GM18511 (cell line): Measurements from ENCODE around the gene STX12.
"Not testable (repeated sequence)": the region's sequence is repeated elsewhere in the genome, so short reads cannot be mapped to it uniquely, and the experiment has no call there.

Experiments used
- ATAC-seq: cut with Tn5 transposase; IDR thresholded peaks from one replicate; pipeline ENCODE4 v1.9.1; 2021; ENCODE audit warnings: mild to moderate bottlenecking, moderate library complexity; ENCODE audit not compliant: unreplicated experiment

The STX12 gene

DNA sequence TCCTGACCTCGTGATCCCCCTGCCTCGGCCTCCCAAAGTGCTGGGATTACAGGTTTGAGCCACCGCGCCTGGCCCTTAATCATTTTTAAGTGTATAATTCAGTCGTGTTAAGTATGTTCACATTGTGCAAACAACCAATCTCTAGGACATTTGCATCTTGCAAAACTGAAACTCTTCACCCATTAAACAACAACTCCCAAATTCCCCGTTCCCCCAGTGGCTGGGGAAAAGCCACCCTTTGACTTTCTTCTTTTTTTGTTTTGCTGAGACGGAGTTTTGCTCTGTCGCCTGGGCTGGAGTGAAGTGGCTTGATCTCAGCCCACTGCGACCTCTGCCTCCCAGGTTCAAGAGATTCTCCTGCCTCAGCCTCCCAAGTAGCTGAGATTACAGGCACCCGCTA, 92.8 kb downstream of the STX12 start:
- ATAC-seq: no peak

DNA sequence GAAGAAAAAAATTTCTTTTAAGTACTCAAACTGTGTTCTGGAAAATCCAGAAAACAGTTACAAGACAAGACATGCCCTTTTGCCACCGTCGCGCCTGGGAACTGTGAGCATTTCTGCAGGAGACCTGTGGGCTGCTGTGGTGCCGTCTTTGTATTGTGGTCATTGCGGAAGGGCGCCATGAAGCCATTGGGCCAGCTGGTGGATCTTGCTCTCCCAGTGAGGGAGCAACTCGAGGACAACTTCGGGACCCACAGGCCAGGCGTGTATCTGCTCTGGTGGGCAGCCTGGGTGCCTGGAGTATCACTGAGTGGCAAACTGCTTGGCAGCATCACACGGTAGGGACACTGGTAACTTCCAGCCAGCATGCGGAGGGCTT, 95.5 kb downstream of the STX12 start:
- no peak for ATAC-seq

DNA sequence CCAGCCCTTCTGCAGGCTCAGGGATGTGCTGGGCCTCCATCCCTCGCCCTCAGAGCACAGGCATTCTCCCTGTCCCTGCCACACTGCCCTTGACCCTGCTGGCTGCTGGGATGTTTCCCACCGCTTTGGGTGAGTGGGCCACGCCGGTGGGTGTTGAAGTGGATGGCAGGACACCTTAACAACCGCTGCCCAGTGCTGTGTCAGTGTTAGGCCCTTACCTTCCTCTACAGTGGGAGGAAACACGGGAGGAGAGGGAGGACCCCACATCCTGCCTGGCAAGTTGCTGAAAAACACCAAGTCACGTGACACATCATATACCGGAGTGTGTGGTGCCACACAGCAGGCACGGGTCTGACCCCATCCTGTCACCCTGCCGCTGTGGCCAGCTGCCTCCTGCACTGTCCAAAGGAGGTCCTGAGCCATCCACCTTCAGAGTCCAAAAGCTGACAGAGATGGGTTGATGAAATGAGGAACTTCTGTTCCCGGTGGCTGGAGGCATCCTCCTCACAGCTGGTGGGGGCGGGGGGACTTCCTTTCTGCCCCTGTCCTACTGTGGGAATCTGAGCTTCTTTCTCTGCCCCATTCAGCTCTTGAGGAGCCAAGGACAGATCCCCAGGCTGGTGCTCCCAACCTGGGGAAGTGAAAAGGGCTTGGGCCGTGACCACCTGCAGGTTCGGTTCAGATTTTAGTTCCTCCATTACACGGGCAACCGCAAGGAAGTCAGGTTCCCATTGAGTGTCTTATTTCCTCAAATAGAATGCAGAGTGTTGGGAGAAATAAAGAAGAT, 96.1 kb downstream of the STX12 start:
- no peak for ATAC-seq

DNA sequence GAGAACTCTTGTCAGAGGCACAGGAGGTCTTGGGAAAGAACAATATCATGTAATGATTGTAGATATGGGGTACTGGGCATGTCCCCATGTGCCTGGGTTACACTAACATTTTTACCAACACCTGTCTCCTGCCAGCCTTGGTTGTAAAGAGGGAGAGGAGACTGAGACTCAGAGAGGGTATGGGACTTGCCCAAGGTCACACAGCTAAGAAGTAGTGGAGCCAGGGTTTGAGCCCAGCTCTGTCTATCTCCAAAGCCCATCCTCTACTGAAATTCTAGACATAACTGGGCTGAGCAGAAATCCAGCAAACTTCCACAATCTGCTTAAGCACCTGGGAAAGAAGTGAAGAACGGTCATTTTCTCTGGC, 96.7 kb downstream of the STX12 start:
- ATAC-seq: no peak

DNA sequence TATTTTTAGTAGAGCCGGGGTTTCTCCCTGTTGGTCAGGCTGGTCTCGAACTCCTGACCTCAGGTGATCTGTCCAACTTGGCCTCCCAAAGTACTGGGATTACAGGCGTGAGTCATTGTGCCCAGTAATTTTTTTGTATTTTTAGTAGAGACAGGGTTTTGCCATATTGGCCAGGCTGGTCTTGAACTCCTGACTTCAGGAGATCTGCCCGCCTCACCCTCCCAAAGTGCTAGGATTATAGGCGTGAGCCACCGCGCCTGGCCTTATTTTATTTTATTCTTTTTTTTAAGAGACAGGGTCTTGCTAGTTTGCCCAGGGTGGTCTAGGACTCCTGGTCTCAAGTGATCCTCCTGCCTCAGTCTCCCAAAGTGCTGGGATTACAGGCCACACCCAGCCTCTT, 98.1 kb downstream of the STX12 start:
- not testable (repeated sequence) for ATAC-seq

DNA sequence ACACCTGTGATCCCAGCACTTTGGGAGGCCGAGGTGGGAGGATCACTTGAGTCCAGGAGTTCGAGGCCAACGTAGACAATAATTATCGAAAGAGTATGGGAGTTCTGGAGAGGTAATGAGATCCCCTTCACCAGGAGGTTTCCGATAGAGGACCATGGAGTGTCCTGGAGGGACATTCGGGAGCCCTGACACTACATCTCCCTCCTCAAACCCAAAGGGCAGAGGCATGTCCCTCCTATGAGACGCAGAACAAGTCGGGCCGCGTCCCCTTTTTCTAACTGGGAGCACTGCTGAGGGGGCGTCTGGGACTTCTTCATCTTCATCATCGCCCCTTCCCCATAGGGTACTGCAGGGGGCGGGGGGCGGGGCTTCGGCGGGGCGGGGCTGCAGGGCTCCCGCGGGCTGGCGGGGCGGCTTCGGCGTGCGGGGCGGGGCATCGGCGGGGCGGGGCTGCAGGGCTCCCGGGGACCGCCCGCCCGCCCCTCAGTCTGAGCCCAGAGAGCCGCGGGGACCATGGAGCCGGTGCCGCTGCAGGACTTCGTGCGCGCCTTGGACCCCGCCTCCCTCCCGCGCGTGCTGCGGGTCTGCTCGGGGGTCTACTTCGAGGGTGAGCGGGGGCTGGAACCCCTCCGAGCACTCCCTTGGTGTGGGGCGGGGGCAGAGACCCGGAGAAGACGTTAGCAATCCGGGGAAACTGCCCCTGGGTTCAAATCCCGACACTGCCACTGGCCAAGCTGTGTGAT, 99.2 kb downstream of the STX12 start, which contains the start of gene THEMIS2:
TSS of gene THEMIS2 (plus strand) at position 486 of the 743 bp plus-strand sequence. CDS start at position 514, 28 bp downstream.
- no peak for ATAC-seq

DNA sequence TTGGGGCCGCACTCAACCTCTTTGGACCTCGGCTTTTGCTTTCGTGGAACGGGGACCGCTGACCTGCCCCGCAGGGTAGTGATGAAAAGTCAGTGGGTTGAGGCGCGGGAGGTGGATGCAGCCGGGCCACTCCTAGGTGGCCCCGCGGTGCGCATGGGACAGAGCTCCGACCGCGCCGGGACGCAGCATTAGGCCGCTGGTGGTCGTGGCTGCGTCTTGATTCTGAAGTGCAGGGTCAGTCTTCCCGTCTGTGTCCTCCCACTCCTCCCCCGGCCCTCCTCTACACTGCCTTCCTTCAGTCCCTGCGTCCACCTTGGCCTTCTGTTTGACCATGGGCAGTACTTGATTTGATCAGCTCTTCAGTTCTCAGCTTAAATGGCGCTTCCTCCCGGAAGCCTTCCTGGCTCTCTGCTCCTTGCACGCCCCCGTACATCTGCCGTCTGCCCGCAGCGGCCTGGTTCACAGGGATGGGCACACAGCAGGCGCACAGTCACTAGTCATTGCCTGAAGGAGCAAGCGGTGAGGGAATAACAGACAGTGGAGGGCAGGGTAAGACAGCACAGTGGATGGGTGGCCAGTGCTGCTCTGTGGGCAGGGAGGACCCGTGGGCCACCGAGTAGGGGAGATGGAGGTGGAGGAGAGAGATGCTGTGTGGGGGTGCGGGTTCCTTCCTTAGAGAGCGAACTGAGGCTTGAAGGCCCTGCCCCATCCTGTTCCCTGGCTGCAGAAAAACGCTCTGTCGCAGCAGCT, 100.0 kb downstream of the STX12 start:
- ATAC-seq: no peak

DNA sequence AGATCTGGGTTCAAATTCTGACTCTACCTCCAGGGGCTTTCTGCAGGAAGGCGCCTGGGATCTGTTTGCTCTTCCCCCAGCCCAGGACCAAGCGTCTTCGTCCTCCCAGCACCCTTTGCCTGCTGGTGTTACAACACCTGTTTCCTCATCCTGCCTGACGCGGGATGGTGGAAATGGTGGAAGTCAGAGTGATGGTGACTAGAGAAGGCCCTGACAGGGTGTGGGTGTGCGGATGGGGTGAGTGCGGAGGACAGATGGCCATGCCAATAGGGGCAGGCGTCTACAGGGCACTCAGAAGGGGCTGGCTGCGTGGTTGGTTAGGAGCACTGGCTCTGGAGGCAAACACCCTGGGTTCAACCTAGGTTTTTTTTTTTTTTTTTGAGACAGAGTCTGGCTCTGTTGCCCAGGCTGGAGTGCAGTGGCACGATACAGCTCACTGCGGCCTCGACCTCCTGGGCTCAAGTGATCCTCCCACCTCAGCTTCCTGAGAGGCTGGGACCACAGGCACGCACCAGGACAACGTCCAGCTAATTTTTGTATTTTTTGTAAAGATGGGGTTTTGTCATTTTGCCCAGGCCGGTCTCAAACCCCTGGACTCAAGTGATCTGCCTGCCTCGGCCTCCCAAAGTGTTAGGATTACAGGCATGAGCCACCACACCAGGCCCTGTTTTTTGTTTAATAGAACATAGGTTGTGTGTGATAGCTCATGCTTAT, 100.8 kb downstream of the STX12 start:
- ATAC-seq: no peak
